NCI-H2081 (cell line): ENCODE data around the gene PRR33.
A peak's percentile ranks its signal among the peaks of the same experiment; 100 is the strongest.
"Not testable (repeated sequence)": the region's sequence is repeated elsewhere in the genome, so short reads cannot be mapped to it uniquely, and the experiment has no call there.

ENCODE experiments used
- DNase-seq, 2 experiments: peaks; one replicate each; lab custom pipeline; 2025; lab: John Stamatoyannopoulos, UW

PRR33 gene

GRCh38 chr11:1875851-1876301, 15.8 kb downstream of the PRR33 start:
- DNase-seq: not testable (repeated sequence)

- DNase-seq: peak in 1 of 2 experiments; percentile 67
Observed at GRCh38 chr11:1875093-1875850, 16.4 kb downstream of the PRR33 start.

GRCh38 chr11:1874441-1875092, 17.1 kb downstream of the PRR33 start:
- not testable (repeated sequence) for DNase-seq

GRCh38 chr11:1873813-1874150, 17.9 kb downstream of the PRR33 start:
- not testable (repeated sequence) for DNase-seq

GRCh38 chr11:1873048-1873812, 18.5 kb downstream of the PRR33 start:
- DNase-seq: no peak

GRCh38 chr11:1872267-1872985, 19.3 kb downstream of the PRR33 start:
- DNase-seq: no peak

GRCh38 chr11:1871531-1871930, 20.2 kb downstream of the PRR33 start:
- no peak for DNase-seq

- no peak for DNase-seq
Observed at GRCh38 chr11:1870721-1871466, 20.8 kb downstream of the PRR33 start.

- no peak for DNase-seq
Observed at GRCh38 chr11:1870326-1870696, 21.4 kb downstream of the PRR33 start.

GRCh38 chr11:1869427-1870325, 22.0 kb downstream of the PRR33 start:
- DNase-seq: no peak

GRCh38 chr11:1868636-1869291, 22.9 kb downstream of the PRR33 start:
- DNase-seq: no peak

- DNase-seq: no peak
Observed at GRCh38 chr11:1868056-1868635, 23.5 kb downstream of the PRR33 start.

GRCh38 chr11:1867381-1867780, 24.3 kb downstream of the PRR33 start:
- DNase-seq: no peak

- DNase-seq: no peak
Observed at GRCh38 chr11:1866776-1867175, 24.9 kb downstream of the PRR33 start.

- DNase-seq: no peak
Observed at GRCh38 chr11:1866226-1866625, 25.5 kb downstream of the PRR33 start.

- DNase-seq: no peak
Observed at GRCh38 chr11:1864831-1865665, 26.6 kb downstream of the PRR33 start.

- no peak for DNase-seq
Observed at GRCh38 chr11:1864231-1864630, 27.5 kb downstream of the PRR33 start.

- no peak for DNase-seq
Observed at GRCh38 chr11:1863352-1864216, 28.1 kb downstream of the PRR33 start.
